Liver (tissue), 3 donors: ENCODE data around the gene SLC1A3.

ENCODE experiments used
- GABPA ChIP-seq, 2 donors: IDR thresholded peaks in 1 of 2; conservative IDR thresholded peaks in 1 of 2; 2 replicates each; pipeline ENCODE4 v1.6.1; 2016; ENCODE audit warnings: antibody characterized with exemption in 2 of 2, mild to moderate bottlenecking in 1 of 2, moderate library complexity in 1 of 2
- JUND ChIP-seq, 2 donors: IDR thresholded peaks; 2 replicates each; pipeline ENCODE4 v1.6.1; 2016; ENCODE audit warnings: antibody characterized with exemption in 2 of 2
- RAD21 ChIP-seq, 2 donors: IDR thresholded peaks; 2 replicates each; pipeline ENCODE4 v1.6.1; 2016; ENCODE audit warnings: antibody characterized with exemption in 2 of 2, mild to moderate bottlenecking in 2 of 2
- RXRA ChIP-seq, 2 donors: IDR thresholded peaks; 2 replicates each; pipeline ENCODE4 v1.6.1; 2017 to 2018; ENCODE audit warnings: antibody characterized with exemption in 2 of 2, mild to moderate bottlenecking in 1 of 2
- SP1 ChIP-seq: IDR thresholded peaks from 2 replicates; pipeline ENCODE4 v1.6.1; 2018; ENCODE audit warnings: antibody characterized with exemption, mild to moderate bottlenecking
- TAF1 ChIP-seq: conservative IDR thresholded peaks from 2 replicates; pipeline ENCODE4 v1.6.1; 2016; ENCODE audit warnings: antibody characterized with exemption, mild to moderate bottlenecking
- YY1 ChIP-seq: IDR thresholded peaks from 2 replicates; pipeline ENCODE4 v1.6.1; 2016; ENCODE audit warnings: antibody characterized with exemption, mild to moderate bottlenecking
- TF ChIP-seq, protein P1 (sequence below): IDR thresholded peaks from 2 replicates; pipeline ENCODE4 v1.6.1; 2016; ENCODE audit warnings: antibody characterized with exemption, mild to moderate bottlenecking
- TF ChIP-seq, protein P2 (sequence below): fragments of 150-350 bp; IDR thresholded peaks from 2 replicates; pipeline ENCODE4 v1.5.1; 2017; ENCODE audit warnings: improper control_type of control experiment, low read depth, low read length; ENCODE audit not compliant: missing input control
- TF ChIP-seq, protein P3 (sequence below): IDR thresholded peaks from 2 replicates; pipeline ENCODE4 v1.6.1; 2016; ENCODE audit warnings: antibody characterized with exemption
- donor health status: healthy.
- donor health status: healthy.

DNA sequence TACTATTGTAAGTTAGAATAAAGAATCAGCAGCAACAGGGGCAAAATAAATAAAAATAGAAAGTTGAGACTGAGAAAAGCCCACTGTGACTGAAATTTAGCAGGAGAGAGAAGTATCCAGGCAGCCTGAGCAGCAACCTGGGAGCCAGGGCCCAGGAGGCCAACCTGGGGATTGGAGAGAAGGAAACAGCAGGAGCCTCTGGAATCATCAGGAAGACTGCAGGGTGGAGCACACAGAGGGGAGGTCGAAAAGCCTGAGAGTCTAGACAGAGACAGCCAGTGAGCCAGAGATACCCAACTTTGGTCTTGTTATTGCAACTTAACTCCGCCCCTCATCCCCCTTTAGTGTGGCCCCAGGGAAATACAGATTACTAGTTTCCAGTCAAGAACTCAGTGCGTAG, 98.6 kb downstream of the SLC1A3 start:
- TF ChIP-seq TAF1 (no peak), RAD21 (IDR thresholded peaks at IDR 0.05) (no peak), YY1 (no peak), SP1 (no peak), RXRA (IDR thresholded peaks at IDR 0.05) (no peak), JUND (IDR thresholded peaks at IDR 0.05) (no peak), GABPA (IDR thresholded peaks at IDR 0.05 in 1 of 2, conservative IDR thresholded peaks at IDR 0.05 in 1 of 2) (no peak)
- TF ChIP-seq, protein P1, sequence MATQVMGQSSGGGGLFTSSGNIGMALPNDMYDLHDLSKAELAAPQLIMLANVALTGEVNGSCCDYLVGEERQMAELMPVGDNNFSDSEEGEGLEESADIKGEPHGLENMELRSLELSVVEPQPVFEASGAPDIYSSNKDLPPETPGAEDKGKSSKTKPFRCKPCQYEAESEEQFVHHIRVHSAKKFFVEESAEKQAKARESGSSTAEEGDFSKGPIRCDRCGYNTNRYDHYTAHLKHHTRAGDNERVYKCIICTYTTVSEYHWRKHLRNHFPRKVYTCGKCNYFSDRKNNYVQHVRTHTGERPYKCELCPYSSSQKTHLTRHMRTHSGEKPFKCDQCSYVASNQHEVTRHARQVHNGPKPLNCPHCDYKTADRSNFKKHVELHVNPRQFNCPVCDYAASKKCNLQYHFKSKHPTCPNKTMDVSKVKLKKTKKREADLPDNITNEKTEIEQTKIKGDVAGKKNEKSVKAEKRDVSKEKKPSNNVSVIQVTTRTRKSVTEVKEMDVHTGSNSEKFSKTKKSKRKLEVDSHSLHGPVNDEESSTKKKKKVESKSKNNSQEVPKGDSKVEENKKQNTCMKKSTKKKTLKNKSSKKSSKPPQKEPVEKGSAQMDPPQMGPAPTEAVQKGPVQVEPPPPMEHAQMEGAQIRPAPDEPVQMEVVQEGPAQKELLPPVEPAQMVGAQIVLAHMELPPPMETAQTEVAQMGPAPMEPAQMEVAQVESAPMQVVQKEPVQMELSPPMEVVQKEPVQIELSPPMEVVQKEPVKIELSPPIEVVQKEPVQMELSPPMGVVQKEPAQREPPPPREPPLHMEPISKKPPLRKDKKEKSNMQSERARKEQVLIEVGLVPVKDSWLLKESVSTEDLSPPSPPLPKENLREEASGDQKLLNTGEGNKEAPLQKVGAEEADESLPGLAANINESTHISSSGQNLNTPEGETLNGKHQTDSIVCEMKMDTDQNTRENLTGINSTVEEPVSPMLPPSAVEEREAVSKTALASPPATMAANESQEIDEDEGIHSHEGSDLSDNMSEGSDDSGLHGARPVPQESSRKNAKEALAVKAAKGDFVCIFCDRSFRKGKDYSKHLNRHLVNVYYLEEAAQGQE = no peak
- TF ChIP-seq, protein P2, sequence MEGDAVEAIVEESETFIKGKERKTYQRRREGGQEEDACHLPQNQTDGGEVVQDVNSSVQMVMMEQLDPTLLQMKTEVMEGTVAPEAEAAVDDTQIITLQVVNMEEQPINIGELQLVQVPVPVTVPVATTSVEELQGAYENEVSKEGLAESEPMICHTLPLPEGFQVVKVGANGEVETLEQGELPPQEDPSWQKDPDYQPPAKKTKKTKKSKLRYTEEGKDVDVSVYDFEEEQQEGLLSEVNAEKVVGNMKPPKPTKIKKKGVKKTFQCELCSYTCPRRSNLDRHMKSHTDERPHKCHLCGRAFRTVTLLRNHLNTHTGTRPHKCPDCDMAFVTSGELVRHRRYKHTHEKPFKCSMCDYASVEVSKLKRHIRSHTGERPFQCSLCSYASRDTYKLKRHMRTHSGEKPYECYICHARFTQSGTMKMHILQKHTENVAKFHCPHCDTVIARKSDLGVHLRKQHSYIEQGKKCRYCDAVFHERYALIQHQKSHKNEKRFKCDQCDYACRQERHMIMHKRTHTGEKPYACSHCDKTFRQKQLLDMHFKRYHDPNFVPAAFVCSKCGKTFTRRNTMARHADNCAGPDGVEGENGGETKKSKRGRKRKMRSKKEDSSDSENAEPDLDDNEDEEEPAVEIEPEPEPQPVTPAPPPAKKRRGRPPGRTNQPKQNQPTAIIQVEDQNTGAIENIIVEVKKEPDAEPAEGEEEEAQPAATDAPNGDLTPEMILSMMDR = no peak
- TF ChIP-seq, protein P3, sequence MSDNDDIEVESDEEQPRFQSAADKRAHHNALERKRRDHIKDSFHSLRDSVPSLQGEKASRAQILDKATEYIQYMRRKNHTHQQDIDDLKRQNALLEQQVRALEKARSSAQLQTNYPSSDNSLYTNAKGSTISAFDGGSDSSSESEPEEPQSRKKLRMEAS = no peak
